OCI-LY3 (cell line): ENCODE measurements around the gene ABCA2.

Experiments
- EZH2phosphoT487 ChIP-seq: fragments of 200-600 bp; shearing (Covaris generic); IDR thresholded peaks from 2 replicates; pipeline ENCODE4 v1.6.1; 2018; ENCODE audit warnings: antibody characterized with exemption, mixed run types, low read depth
- TF ChIP-seq, protein P1 (sequence below): fragments of 200-600, 300-600 bp; sonication (generic); IDR thresholded peaks from 2 replicates; pipeline ENCODE4 v1.5.1; 2014; ENCODE audit warnings: antibody characterized with exemption, low read length, low read depth

- TF ChIP-seq, protein P1, sequence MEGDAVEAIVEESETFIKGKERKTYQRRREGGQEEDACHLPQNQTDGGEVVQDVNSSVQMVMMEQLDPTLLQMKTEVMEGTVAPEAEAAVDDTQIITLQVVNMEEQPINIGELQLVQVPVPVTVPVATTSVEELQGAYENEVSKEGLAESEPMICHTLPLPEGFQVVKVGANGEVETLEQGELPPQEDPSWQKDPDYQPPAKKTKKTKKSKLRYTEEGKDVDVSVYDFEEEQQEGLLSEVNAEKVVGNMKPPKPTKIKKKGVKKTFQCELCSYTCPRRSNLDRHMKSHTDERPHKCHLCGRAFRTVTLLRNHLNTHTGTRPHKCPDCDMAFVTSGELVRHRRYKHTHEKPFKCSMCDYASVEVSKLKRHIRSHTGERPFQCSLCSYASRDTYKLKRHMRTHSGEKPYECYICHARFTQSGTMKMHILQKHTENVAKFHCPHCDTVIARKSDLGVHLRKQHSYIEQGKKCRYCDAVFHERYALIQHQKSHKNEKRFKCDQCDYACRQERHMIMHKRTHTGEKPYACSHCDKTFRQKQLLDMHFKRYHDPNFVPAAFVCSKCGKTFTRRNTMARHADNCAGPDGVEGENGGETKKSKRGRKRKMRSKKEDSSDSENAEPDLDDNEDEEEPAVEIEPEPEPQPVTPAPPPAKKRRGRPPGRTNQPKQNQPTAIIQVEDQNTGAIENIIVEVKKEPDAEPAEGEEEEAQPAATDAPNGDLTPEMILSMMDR, result no peak
- no peak for TF ChIP-seq EZH2phosphoT487
These were observed 65.3 kb downstream of the ABCA2 start for GRCh38 chr9:136962701-136963248.
